Aorta (tissue), 5 donors: ENCODE data around the gene CEP104. TPM values are rescaled to one million over a fixed set of nuclear protein-coding genes. Genes with fewer than 3 reads are reported as not detected.

Experiments
- ATAC-seq: fragments of 200-7000 bp; cut with Tn5 transposase; one replicate; pipeline ENCODE4 v1.9.1; 2022; ENCODE audit warnings: moderate library complexity; ENCODE audit not compliant: low FRiP score
- DNase-seq, 2 donors: peaks; one replicate each; pipeline ENCODE4 v3.0.0-alpha.2; 2020
- H3K27ac ChIP-seq, 2 donors: one replicate each; pipeline ENCODE4 v1.5.1; 2013; ENCODE audit warnings: low read length in 2 of 2, mild to moderate bottlenecking in 2 of 2, moderate library complexity in 2 of 2, control low read depth in 1 of 2, inconsistent platforms in 1 of 2, low read depth in 1 of 2
- H3K27me3 ChIP-seq, 2 donors: one replicate each; pipeline ENCODE4 v1.6.1; 2013; ENCODE audit warnings: control low read depth in 1 of 2, low read length in 1 of 2, mild to moderate bottlenecking in 1 of 2, moderate library complexity in 1 of 2; ENCODE audit not compliant: insufficient read depth in 2 of 2, control insufficient read depth in 1 of 2
- H3K36me3 ChIP-seq, 2 donors: one replicate each; pipeline ENCODE4 v1.6.1; 2013; ENCODE audit warnings: control low read depth in 1 of 2, low read length in 1 of 2, mild to moderate bottlenecking in 1 of 2; ENCODE audit not compliant: insufficient read depth in 2 of 2, control insufficient read depth in 1 of 2
- H3K4me1 ChIP-seq, 2 donors: one replicate each; pipeline ENCODE4 v1.6.1; 2013; ENCODE audit warnings: low read length in 2 of 2, control low read depth in 1 of 2, mild to moderate bottlenecking in 1 of 2, moderate library complexity in 1 of 2; ENCODE audit not compliant: insufficient read depth in 2 of 2, control insufficient read depth in 1 of 2
- H3K4me3 ChIP-seq, 2 donors: one replicate each; pipeline ENCODE4 v1.5.1; 2013; ENCODE audit warnings: low read length in 2 of 2, control low read depth in 1 of 2, mild to moderate bottlenecking in 1 of 2
- H3K9me3 ChIP-seq: one replicate; pipeline ENCODE4 v1.6.1; 2013; ENCODE audit warnings: mild to moderate bottlenecking, low read length; ENCODE audit not compliant: control insufficient read depth
- WGBS, 2 donors: extraction: QIAGEN DNeasy Blood & Tissue Kit; methylation state at CpG; one replicate each; pipeline ENCODE4 v1.1.7; 2013; 5-methylcytosine and 5-hydroxymethylcytosine counted together
- intact Hi-C, 2 donors: fragments of 100-400 bp; cut with DNase I; formaldehyde crosslinking; loops; one replicate each; pipeline versions ENCODE4 v1.14.2 to v1.15.0; 2022
- polyA plus RNA-seq, 2 donors: library from polyadenylated mRNA; stranded (reverse); fragments of 200-250 nt; gene quantifications; one replicate each; pipeline ENCODE4 v1.2.3, GENCODE V29; 2013
- total RNA-seq, 2 donors: library from RNA; stranded (reverse); fragmentation: NEBNext Ultra II Directional; extraction: Animal tissue kit (Norgen Biotek cat#: 25700); gene quantifications; one replicate each; pipeline ENCODE4 v1.2.1, GENCODE V29; 2021
- donor health status: healthy with polysubstance abuse.
- donor health status: Bipolar disorder and iron deficiency.
- donor health status: DM: no; HTN: no; CAD: no.
- donor health status: DM: no; HTN: no; CAD: no.
- donor health status: DM: yes; HTN: yes; CAD: no.

Gene CEP104
- total and polyA plus RNA-seq, 4 donors: 8.1 to 53.6 (median 28.2) TPM

GRCh38 chr1:3847081-3847480 is 9.9 kb downstream of the CEP104 start:
- Histone ChIP-seq H3K36me3 (peaks cover 3 to 7% of the 10 kb centered on the region in 2 donors), H3K4me1 (no peaks in the 10 kb centered on the region), H3K27me3 (no peaks in the 10 kb centered on the region), H3K9me3 (no peaks in the 10 kb centered on the region), H3K27ac (no peak overlapping the region), H3K4me3 (no peak overlapping the region)
- ATAC-seq (no peak), DNase-seq (no peak)
- intact Hi-C loops: no loop called here
- 72 to 78% methylated on average over 6 of the region's 6 CpGs for WGBS, 2 donors

GRCh38 chr1:3846541-3846940 is 10.5 kb downstream of the CEP104 start:
- Histone ChIP-seq H3K36me3 (peaks cover 3 to 8% of the 10 kb centered on the region in 2 donors), H3K4me3 (no peak overlapping the region), H3K27me3 (no peaks in the 10 kb centered on the region), H3K27ac (no peak overlapping the region), H3K4me1 (no peaks in the 10 kb centered on the region), H3K9me3 (no peaks in the 10 kb centered on the region)
- no peak for ATAC-seq
- intact Hi-C loops: no loop called here
- WGBS, 2 donors: 91 to 92% methylated on average over 3 of the region's 3 CpGs
- peak in 1 of 2 donors; percentile 8 for DNase-seq

- peaks cover 5 to 7% of the 10 kb centered on the region in 2 donors for H3K36me3 ChIP-seq
- no peaks in the 10 kb centered on the region for H3K4me1 ChIP-seq
- no peaks in the 10 kb centered on the region for H3K27me3 ChIP-seq
- no peak for ATAC-seq
- H3K9me3 ChIP-seq: no peaks in the 10 kb centered on the region
- peak in 1 of 2 donors; percentile 12 for DNase-seq
- H3K4me3 ChIP-seq: no peak overlapping the region
- no peak overlapping the region for H3K27ac ChIP-seq
- intact Hi-C loops: no loop called here
- whole genome bisulfite sequencing, 2 donors: 92 to 96% methylated on average over 9 of the region's 9 CpGs
These were observed 14.1 kb downstream of the CEP104 start for GRCh38 chr1:3842912-3843311.

- Histone ChIP-seq H3K36me3 (peaks cover 10 to 13% of the 10 kb centered on the region in 2 donors), H3K4me1 (no peaks in the 10 kb centered on the region), H3K9me3 (peaks cover 2% of the 10 kb centered on the region), H3K27me3 (no peaks in the 10 kb centered on the region), H3K4me3 (no peak overlapping the region), H3K27ac (no peak overlapping the region)
- intact Hi-C loops: no loop called here
- ATAC-seq (no peak), DNase-seq (peak in 1 of 2 donors; percentile 32)
- 94 to 95% methylated on average over 7 of the region's 7 CpGs for WGBS, 2 donors
These were observed 15.5 kb downstream of the CEP104 start for GRCh38 chr1:3841491-3841890.

- Histone ChIP-seq H3K4me1 (no peaks in the 10 kb centered on the region), H3K36me3 (peaks cover 8 to 15% of the 10 kb centered on the region in 2 donors), H3K4me3 (no peak overlapping the region), H3K27me3 (no peaks in the 10 kb centered on the region), H3K9me3 (peaks cover 2% of the 10 kb centered on the region), H3K27ac (no peak overlapping the region)
- DNase-seq: no peak
- 96 to 97% methylated on average over 11 of the region's 11 CpGs for WGBS, 2 donors
- intact Hi-C loops: no loop called here
- ATAC-seq: no peak
These were observed 18.2 kb downstream of the CEP104 start for GRCh38 chr1:3838788-3839187.

- peaks cover 8 to 14% of the 10 kb centered on the region in 2 donors for H3K36me3 ChIP-seq
These were observed 19.3 kb downstream of the CEP104 start for GRCh38 chr1:3837685-3838084.

GRCh38 chr1:3837200-3837599 is 19.8 kb downstream of the CEP104 start:
- ATAC-seq (no peak), DNase-seq (peak in 1 of 2 donors; percentile 11)
- Histone ChIP-seq H3K36me3 (peaks cover 8 to 14% of the 10 kb centered on the region in 2 donors), H3K4me3 (no peak overlapping the region), H3K27me3 (no peaks in the 10 kb centered on the region), H3K27ac (no peak overlapping the region), H3K9me3 (peaks cover 2% of the 10 kb centered on the region), H3K4me1 (no peaks in the 10 kb centered on the region)
- intact Hi-C loops: no loop called here
- WGBS, 2 donors: 97% methylated on average over 6 of the region's 6 CpGs

More at GRCh38 chr1:3837685-3838084, 19.3 kb downstream of the CEP104 start:
- Histone ChIP-seq H3K27me3 (no peaks in the 10 kb centered on the region), H3K4me3 (no peak overlapping the region), H3K4me1 (no peaks in the 10 kb centered on the region), H3K9me3 (peaks cover 2% of the 10 kb centered on the region), H3K27ac (no peak overlapping the region)
- no peak for ATAC-seq
- intact Hi-C loops: no loop called here
- peak in 1 of 2 donors; percentile 12 for DNase-seq
- WGBS, 2 donors: 97 to 100% methylated on average over 1 of the region's 1 CpG

- H3K4me3 ChIP-seq: no peak overlapping the region
- ATAC-seq: no peak
- H3K27ac ChIP-seq: no peak overlapping the region
- 96 to 97% methylated on average over 11 of the region's 11 CpGs for WGBS, 2 donors
- no peaks in the 10 kb centered on the region for H3K27me3 ChIP-seq
- H3K9me3 ChIP-seq: peaks cover 2% of the 10 kb centered on the region
- intact Hi-C loops: no loop called here
- peaks cover 8 to 13% of the 10 kb centered on the region in 2 donors for H3K36me3 ChIP-seq
- DNase-seq: no peak
- H3K4me1 ChIP-seq: no peaks in the 10 kb centered on the region
These were observed 20.6 kb downstream of the CEP104 start for GRCh38 chr1:3836421-3836820.

GRCh38 chr1:3834701-3835100 is 22.3 kb downstream of the CEP104 start:
- peak in 1 of 2 donors; percentile 17 for DNase-seq
- Histone ChIP-seq H3K27ac (no peak overlapping the region), H3K4me1 (no peaks in the 10 kb centered on the region), H3K9me3 (peaks cover 2% of the 10 kb centered on the region), H3K27me3 (no peaks in the 10 kb centered on the region), H3K36me3 (peaks cover 5 to 13% of the 10 kb centered on the region in 2 donors), H3K4me3 (no peak overlapping the region)
- intact Hi-C loops: no loop called here
- no peak for ATAC-seq
- WGBS, 2 donors: 84 to 90% methylated on average over 10 of the region's 10 CpGs
